Trophoblast cell (in vitro differentiated cells and primary cell): Measurements from ENCODE around the gene FBXL17.
A peak's percentile ranks its signal among the peaks of the same experiment; 100 is the strongest.

Experiments
- DNase-seq, 2 donors: peaks; one replicate each; pipeline ENCODE4 v3.0.0-alpha.2; 2016
- H2AFZ ChIP-seq: 2 replicates; pipeline ENCODE4 v1.6.1; 2013; ENCODE audit warnings: low read length, moderate library complexity, mild to moderate bottlenecking; ENCODE audit not compliant: insufficient read depth, poor library complexity
- H2AK5ac ChIP-seq: 2 replicates; pipeline ENCODE4 v1.6.1; 2013; ENCODE audit warnings: mild to moderate bottlenecking, low read length
- H2BK120ac ChIP-seq: 2 replicates; pipeline ENCODE4 v1.6.1; 2013; ENCODE audit warnings: low read length, mild to moderate bottlenecking, moderate library complexity; ENCODE audit not compliant: insufficient read depth, poor library complexity
- H2BK12ac ChIP-seq: 2 replicates; pipeline ENCODE4 v1.6.1; 2013; ENCODE audit warnings: mild to moderate bottlenecking, low read length, moderate library complexity
- H2BK5ac ChIP-seq: 2 replicates; pipeline ENCODE4 v1.6.1; 2013; ENCODE audit warnings: low read length, low read depth, moderate library complexity, mild to moderate bottlenecking; ENCODE audit not compliant: poor library complexity
- H3K14ac ChIP-seq: 2 replicates; pipeline ENCODE4 v1.6.1; 2013; ENCODE audit warnings: mild to moderate bottlenecking, low read length
- H3K18ac ChIP-seq: 2 replicates; pipeline ENCODE4 v1.6.1; 2013; ENCODE audit warnings: mild to moderate bottlenecking, low read length
- H3K23ac ChIP-seq: 2 replicates; pipeline ENCODE4 v1.6.1; 2013; ENCODE audit warnings: low read length
- H3K27ac ChIP-seq: 2 replicates; pipeline ENCODE4 v1.5.1; 2013; ENCODE audit warnings: low read depth, mild to moderate bottlenecking, inconsistent platforms, low read length, moderate library complexity
- H3K27me3 ChIP-seq: 2 replicates; pipeline ENCODE4 v1.6.1; 2013; ENCODE audit warnings: inconsistent platforms, mild to moderate bottlenecking, low read length, moderate library complexity; ENCODE audit not compliant: insufficient read depth
- H3K36me3 ChIP-seq, 2 experiments: 1 replicate in 1 of 2; 2 replicates in 1 of 2; pipeline ENCODE4 v1.6.1; 2013; ENCODE audit warnings: low read length in 2 of 2, mild to moderate bottlenecking in 2 of 2, moderate library complexity in 1 of 2; ENCODE audit not compliant: insufficient read depth in 2 of 2, control insufficient read depth in 1 of 2
- H3K4ac ChIP-seq: 2 replicates; pipeline ENCODE4 v1.6.1; 2013; ENCODE audit warnings: low read depth, mild to moderate bottlenecking, low read length, moderate library complexity
- H3K4me1 ChIP-seq, 2 experiments: 1 replicate in 1 of 2; 2 replicates in 1 of 2; pipeline ENCODE4 v1.6.1; 2013; ENCODE audit warnings: low read length in 2 of 2, mild to moderate bottlenecking in 2 of 2, moderate library complexity in 1 of 2; ENCODE audit not compliant: insufficient read depth in 2 of 2, control insufficient read depth in 1 of 2
- H3K4me2 ChIP-seq: 2 replicates; pipeline ENCODE4 v1.6.1; 2013; ENCODE audit warnings: inconsistent platforms, mild to moderate bottlenecking, low read length, moderate library complexity
- H3K4me3 ChIP-seq: 2 replicates; pipeline ENCODE4 v1.5.1; 2013; ENCODE audit warnings: mild to moderate bottlenecking, low read depth, low read length, inconsistent platforms
- H3K79me1 ChIP-seq: one replicate; pipeline ENCODE4 v1.6.1; 2013; ENCODE audit warnings: low read length
- H3K79me2 ChIP-seq: 2 replicates; pipeline ENCODE4 v1.6.1; 2013; ENCODE audit warnings: low read length, mild to moderate bottlenecking; ENCODE audit not compliant: control insufficient read depth, insufficient read depth, poor library complexity
- H3K9ac ChIP-seq: 2 replicates; pipeline ENCODE4 v1.6.1; 2013; ENCODE audit warnings: mild to moderate bottlenecking, low read length
- H3K9me3 ChIP-seq: 2 replicates; pipeline ENCODE4 v1.6.1; 2013; ENCODE audit warnings: low read depth, mild to moderate bottlenecking, control low read depth, inconsistent platforms, low read length; ENCODE audit not compliant: insufficient read depth
- H4K12ac ChIP-seq: 2 replicates; pipeline ENCODE4 v1.6.1; 2013; ENCODE audit warnings: low read depth, mild to moderate bottlenecking, low read length, moderate library complexity
- H4K8ac ChIP-seq: 2 replicates; pipeline ENCODE4 v1.6.1; 2013; ENCODE audit warnings: low read depth, mild to moderate bottlenecking, low read length, moderate library complexity
- H4K91ac ChIP-seq: one replicate; pipeline ENCODE4 v1.6.1; 2013; ENCODE audit warnings: low read depth, mild to moderate bottlenecking, low read length, moderate library complexity
- WGBS: extraction: QIAGEN DNeasy Blood & Tissue Kit; methylation state at CpG from one replicate; pipeline ENCODE4 v1.1.7; 2013; ENCODE audit warnings: missing lambda C conversion rate; ENCODE audit not compliant: insufficient read length, insufficient coverage; ENCODE audit errors: extremely low coverage; 5-methylcytosine and 5-hydroxymethylcytosine counted together

FBXL17 gene

GRCh38 chr5:108003178-108003577, 378.7 kb downstream of the FBXL17 start:
- H2BK5ac ChIP-seq: no peak overlapping the region
- H3K79me2 ChIP-seq: no peaks in the 10 kb centered on the region
- WGBS: no CpG with 5 or more reads among the region's 1 CpG

GRCh38 chr5:108001222-108001621, 380.7 kb downstream of the FBXL17 start:
- Histone ChIP-seq H2AK5ac (no peak overlapping the region), H3K4ac (no peak overlapping the region), H2BK12ac (no peak overlapping the region), H3K23ac (no peak overlapping the region), H3K14ac (no peak overlapping the region), H3K9ac (no peak overlapping the region), H4K8ac (no peak overlapping the region), H3K4me1 (no peaks in the 10 kb centered on the region), H3K79me1 (no peaks in the 10 kb centered on the region), H3K79me2 (no peaks in the 10 kb centered on the region), H3K27me3 (no peaks in the 10 kb centered on the region), H4K91ac (no peak overlapping the region), H3K4me2 (no peak overlapping the region), H2BK5ac (no peak overlapping the region), H3K27ac (no peak overlapping the region), H2BK120ac (no peak overlapping the region), H3K36me3 (no peaks in the 10 kb centered on the region), H3K18ac (no peak overlapping the region), H4K12ac (no peak overlapping the region), H2AFZ (no peak overlapping the region), H3K4me3 (no peak overlapping the region), H3K9me3 (no peaks in the 10 kb centered on the region)
- WGBS: no CpG with 5 or more reads among the region's 4 CpGs
- DNase-seq: no peak

More at GRCh38 chr5:108003178-108003577, 378.7 kb downstream of the FBXL17 start:
- no peak overlapping the region for H2BK12ac ChIP-seq
- no peaks in the 10 kb centered on the region for H3K27me3 ChIP-seq
- H3K23ac ChIP-seq: no peak overlapping the region
- H3K4me1 ChIP-seq: no peaks in the 10 kb centered on the region
- no peak overlapping the region for H3K14ac ChIP-seq
- no peak overlapping the region for H3K9ac ChIP-seq
- no peak overlapping the region for H3K18ac ChIP-seq
- no peaks in the 10 kb centered on the region for H3K9me3 ChIP-seq
- no peak overlapping the region for H2AK5ac ChIP-seq
- no peak overlapping the region for H3K4ac ChIP-seq
- no peaks in the 10 kb centered on the region for H3K36me3 ChIP-seq
- H4K12ac ChIP-seq: no peak overlapping the region
- H4K91ac ChIP-seq: no peak overlapping the region
- no peak overlapping the region for H2AFZ ChIP-seq
- H3K79me1 ChIP-seq: no peaks in the 10 kb centered on the region
- DNase-seq: no peak
- no peak overlapping the region for H3K4me2 ChIP-seq
- no peak overlapping the region for H2BK120ac ChIP-seq
- no peak overlapping the region for H4K8ac ChIP-seq
- no peak overlapping the region for H3K4me3 ChIP-seq
- no peak overlapping the region for H3K27ac ChIP-seq

- Histone ChIP-seq H3K14ac (no peak overlapping the region), H3K27me3 (no peaks in the 10 kb centered on the region), H3K27ac (no peak overlapping the region), H4K91ac (no peak overlapping the region), H3K4ac (no peak overlapping the region), H3K9me3 (no peaks in the 10 kb centered on the region), H3K9ac (no peak overlapping the region), H3K4me3 (no peak overlapping the region), H2BK5ac (no peak overlapping the region), H2AFZ (no peak overlapping the region), H3K79me2 (no peaks in the 10 kb centered on the region), H3K4me1 (no peaks in the 10 kb centered on the region), H3K79me1 (no peaks in the 10 kb centered on the region), H3K18ac (no peak overlapping the region), H3K36me3 (no peaks in the 10 kb centered on the region), H3K23ac (no peak overlapping the region), H2BK120ac (no peak overlapping the region), H4K12ac (no peak overlapping the region), H4K8ac (no peak overlapping the region), H2BK12ac (no peak overlapping the region), H2AK5ac (no peak overlapping the region), H3K4me2 (no peak overlapping the region)
- DNase-seq: peak in 1 of 2 donors; percentile 27
- WGBS: no CpG with 5 or more reads among the region's 4 CpGs
Observed at GRCh38 chr5:107997338-107997980, 384.4 kb downstream of the FBXL17 start.

GRCh38 chr5:107993341-107993740, 388.6 kb downstream of the FBXL17 start:
- H3K4ac ChIP-seq: no peak overlapping the region
- no peak overlapping the region for H3K27ac ChIP-seq
- no peak overlapping the region for H2AK5ac ChIP-seq
- H3K9ac ChIP-seq: no peak overlapping the region
- H4K8ac ChIP-seq: no peak overlapping the region
- H3K4me3 ChIP-seq: no peak overlapping the region
- no peak overlapping the region for H3K14ac ChIP-seq
- no peak for DNase-seq
- H2AFZ ChIP-seq: no peak overlapping the region
- H2BK120ac ChIP-seq: no peak overlapping the region
- no peak overlapping the region for H3K4me2 ChIP-seq
- no peak overlapping the region for H2BK12ac ChIP-seq
- no peaks in the 10 kb centered on the region for H3K9me3 ChIP-seq
- H3K79me2 ChIP-seq: no peaks in the 10 kb centered on the region
- no peak overlapping the region for H4K12ac ChIP-seq
- H2BK5ac ChIP-seq: no peak overlapping the region
- no peaks in the 10 kb centered on the region for H3K79me1 ChIP-seq
- H3K23ac ChIP-seq: no peak overlapping the region
- H3K36me3 ChIP-seq: no peaks in the 10 kb centered on the region
- H3K4me1 ChIP-seq: no peaks in the 10 kb centered on the region
- WGBS: no CpG with 5 or more reads among the region's 2 CpGs
- no peak overlapping the region for H3K18ac ChIP-seq
- H3K27me3 ChIP-seq: no peaks in the 10 kb centered on the region
- no peak overlapping the region for H4K91ac ChIP-seq
